ENCODE results near the gene MOBP.

DNA sequence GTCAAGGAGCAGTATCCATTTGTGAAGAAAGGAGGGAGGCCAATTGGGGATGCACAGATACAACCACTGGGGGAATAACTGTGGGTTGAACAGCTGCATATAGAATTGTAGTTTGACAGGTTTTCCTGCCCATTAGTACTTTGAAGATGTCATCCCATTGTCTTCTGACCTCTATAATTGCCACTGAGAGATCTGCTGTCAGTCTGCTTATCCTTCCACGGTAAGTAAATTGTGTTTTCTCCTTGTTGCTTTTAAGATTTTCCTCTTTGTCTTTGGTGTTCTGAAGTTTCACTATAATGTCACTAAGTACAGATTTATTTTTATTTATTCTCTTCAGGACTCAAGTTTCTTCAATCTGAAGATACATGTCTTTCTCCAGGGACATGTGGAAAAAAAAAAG lies 56.6 kb downstream of the MOBP start:
- TF ChIP-seq, protein P1, sequence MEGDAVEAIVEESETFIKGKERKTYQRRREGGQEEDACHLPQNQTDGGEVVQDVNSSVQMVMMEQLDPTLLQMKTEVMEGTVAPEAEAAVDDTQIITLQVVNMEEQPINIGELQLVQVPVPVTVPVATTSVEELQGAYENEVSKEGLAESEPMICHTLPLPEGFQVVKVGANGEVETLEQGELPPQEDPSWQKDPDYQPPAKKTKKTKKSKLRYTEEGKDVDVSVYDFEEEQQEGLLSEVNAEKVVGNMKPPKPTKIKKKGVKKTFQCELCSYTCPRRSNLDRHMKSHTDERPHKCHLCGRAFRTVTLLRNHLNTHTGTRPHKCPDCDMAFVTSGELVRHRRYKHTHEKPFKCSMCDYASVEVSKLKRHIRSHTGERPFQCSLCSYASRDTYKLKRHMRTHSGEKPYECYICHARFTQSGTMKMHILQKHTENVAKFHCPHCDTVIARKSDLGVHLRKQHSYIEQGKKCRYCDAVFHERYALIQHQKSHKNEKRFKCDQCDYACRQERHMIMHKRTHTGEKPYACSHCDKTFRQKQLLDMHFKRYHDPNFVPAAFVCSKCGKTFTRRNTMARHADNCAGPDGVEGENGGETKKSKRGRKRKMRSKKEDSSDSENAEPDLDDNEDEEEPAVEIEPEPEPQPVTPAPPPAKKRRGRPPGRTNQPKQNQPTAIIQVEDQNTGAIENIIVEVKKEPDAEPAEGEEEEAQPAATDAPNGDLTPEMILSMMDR (IDR thresholded peaks at IDR 0.05; ENCODE audit: low read depth, low read length, missing input control), result no peak
- TF ChIP-seq, protein P2, sequence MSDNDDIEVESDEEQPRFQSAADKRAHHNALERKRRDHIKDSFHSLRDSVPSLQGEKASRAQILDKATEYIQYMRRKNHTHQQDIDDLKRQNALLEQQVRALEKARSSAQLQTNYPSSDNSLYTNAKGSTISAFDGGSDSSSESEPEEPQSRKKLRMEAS (IDR thresholded peaks at IDR 0.05), result no peak
- TF ChIP-seq, protein P3, sequence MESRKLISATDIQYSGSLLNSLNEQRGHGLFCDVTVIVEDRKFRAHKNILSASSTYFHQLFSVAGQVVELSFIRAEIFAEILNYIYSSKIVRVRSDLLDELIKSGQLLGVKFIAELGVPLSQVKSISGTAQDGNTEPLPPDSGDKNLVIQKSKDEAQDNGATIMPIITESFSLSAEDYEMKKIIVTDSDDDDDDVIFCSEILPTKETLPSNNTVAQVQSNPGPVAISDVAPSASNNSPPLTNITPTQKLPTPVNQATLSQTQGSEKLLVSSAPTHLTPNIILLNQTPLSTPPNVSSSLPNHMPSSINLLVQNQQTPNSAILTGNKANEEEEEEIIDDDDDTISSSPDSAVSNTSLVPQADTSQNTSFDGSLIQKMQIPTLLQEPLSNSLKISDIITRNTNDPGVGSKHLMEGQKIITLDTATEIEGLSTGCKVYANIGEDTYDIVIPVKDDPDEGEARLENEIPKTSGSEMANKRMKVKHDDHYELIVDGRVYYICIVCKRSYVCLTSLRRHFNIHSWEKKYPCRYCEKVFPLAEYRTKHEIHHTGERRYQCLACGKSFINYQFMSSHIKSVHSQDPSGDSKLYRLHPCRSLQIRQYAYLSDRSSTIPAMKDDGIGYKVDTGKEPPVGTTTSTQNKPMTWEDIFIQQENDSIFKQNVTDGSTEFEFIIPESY (IDR thresholded peaks at IDR 0.05), result no peak
- TF ChIP-seq JUND (IDR thresholded peaks at IDR 0.05), result no peak
- TF ChIP-seq, protein P4, sequence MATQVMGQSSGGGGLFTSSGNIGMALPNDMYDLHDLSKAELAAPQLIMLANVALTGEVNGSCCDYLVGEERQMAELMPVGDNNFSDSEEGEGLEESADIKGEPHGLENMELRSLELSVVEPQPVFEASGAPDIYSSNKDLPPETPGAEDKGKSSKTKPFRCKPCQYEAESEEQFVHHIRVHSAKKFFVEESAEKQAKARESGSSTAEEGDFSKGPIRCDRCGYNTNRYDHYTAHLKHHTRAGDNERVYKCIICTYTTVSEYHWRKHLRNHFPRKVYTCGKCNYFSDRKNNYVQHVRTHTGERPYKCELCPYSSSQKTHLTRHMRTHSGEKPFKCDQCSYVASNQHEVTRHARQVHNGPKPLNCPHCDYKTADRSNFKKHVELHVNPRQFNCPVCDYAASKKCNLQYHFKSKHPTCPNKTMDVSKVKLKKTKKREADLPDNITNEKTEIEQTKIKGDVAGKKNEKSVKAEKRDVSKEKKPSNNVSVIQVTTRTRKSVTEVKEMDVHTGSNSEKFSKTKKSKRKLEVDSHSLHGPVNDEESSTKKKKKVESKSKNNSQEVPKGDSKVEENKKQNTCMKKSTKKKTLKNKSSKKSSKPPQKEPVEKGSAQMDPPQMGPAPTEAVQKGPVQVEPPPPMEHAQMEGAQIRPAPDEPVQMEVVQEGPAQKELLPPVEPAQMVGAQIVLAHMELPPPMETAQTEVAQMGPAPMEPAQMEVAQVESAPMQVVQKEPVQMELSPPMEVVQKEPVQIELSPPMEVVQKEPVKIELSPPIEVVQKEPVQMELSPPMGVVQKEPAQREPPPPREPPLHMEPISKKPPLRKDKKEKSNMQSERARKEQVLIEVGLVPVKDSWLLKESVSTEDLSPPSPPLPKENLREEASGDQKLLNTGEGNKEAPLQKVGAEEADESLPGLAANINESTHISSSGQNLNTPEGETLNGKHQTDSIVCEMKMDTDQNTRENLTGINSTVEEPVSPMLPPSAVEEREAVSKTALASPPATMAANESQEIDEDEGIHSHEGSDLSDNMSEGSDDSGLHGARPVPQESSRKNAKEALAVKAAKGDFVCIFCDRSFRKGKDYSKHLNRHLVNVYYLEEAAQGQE (IDR thresholded peaks at IDR 0.05), result no peak
- no peak for TF ChIP-seq RAD21 (IDR thresholded peaks at IDR 0.05)
- TF ChIP-seq TAF1 (conservative IDR thresholded peaks at IDR 0.05), result no peak
- TF ChIP-seq YY1 (IDR thresholded peaks at IDR 0.05), result no peak
